DND-41 (cell line): ENCODE data around the gene AOPEP.

Source experiments
- ATAC-seq: fragments of 200-7000 bp; cut with Tn5 transposase; 3 replicates; pipeline ENCODE4 v1.9.1; 2021; ENCODE audit warnings: low read depth; ENCODE audit not compliant: insufficient read depth
- DNase-seq: peaks from one replicate; pipeline ENCODE4 v3.0.0-alpha.2; 2020
- H2AFZ ChIP-seq: 2 replicates; pipeline ENCODE4 v1.6.0; 2012; ENCODE audit warnings: low read depth, low read length
- H3K27ac ChIP-seq: 2 replicates; pipeline ENCODE4 v1.5.1; 2012; ENCODE audit warnings: low read length, inconsistent platforms
- H3K27me3 ChIP-seq: fragments of 200-600 bp; sonication (generic); 2 replicates; pipeline ENCODE4 v1.6.0; 2012; ENCODE audit warnings: low read length, mild to moderate bottlenecking, inconsistent platforms; ENCODE audit not compliant: insufficient read depth, poor library complexity
- H3K36me3 ChIP-seq: 2 replicates; pipeline ENCODE4 v1.5.1; 2012; ENCODE audit warnings: low read length, inconsistent platforms; ENCODE audit not compliant: insufficient read depth
- H3K4me1 ChIP-seq: 2 replicates; pipeline ENCODE4 v1.5.1; 2012; ENCODE audit warnings: mild to moderate bottlenecking, low read length; ENCODE audit not compliant: insufficient read depth
- H3K4me2 ChIP-seq: 2 replicates; pipeline ENCODE4 v1.6.0; 2012; ENCODE audit warnings: mild to moderate bottlenecking, moderate library complexity, low read length, inconsistent platforms; ENCODE audit not compliant: insufficient read depth
- H3K4me3 ChIP-seq, 2 experiments: fragments of 200-600 bp in 1 of 2; shearing (Covaris generic) in 1 of 2; 2 replicates each; pipeline ENCODE4 v1.5.1; 2012 to 2016; ENCODE audit warnings: inconsistent platforms in 2 of 2, low read length in 2 of 2, mild to moderate bottlenecking in 2 of 2, low read depth in 1 of 2, moderate library complexity in 1 of 2
- H3K79me2 ChIP-seq: 2 replicates; pipeline ENCODE4 v1.6.0; 2012; ENCODE audit warnings: low read length, inconsistent platforms; ENCODE audit not compliant: insufficient read depth
- H3K9ac ChIP-seq: 2 replicates; pipeline ENCODE4 v1.6.0; 2012; ENCODE audit warnings: low read depth, mild to moderate bottlenecking, inconsistent platforms, low read length, moderate library complexity
- H3K9me3 ChIP-seq: 2 replicates; pipeline ENCODE4 v1.5.1; 2012; ENCODE audit warnings: low read length, moderate library complexity, mild to moderate bottlenecking, inconsistent platforms; ENCODE audit not compliant: insufficient read depth, severe bottlenecking
- H4K20me1 ChIP-seq: 2 replicates; pipeline ENCODE4 v1.6.0; 2012; ENCODE audit warnings: low read length; ENCODE audit not compliant: insufficient read depth
- CTCF ChIP-seq: IDR thresholded peaks from 2 replicates; pipeline ENCODE4 v1.5.1; 2012; ENCODE audit warnings: borderline replicate concordance, low read length, moderate library complexity, mild to moderate bottlenecking; ENCODE audit not compliant: poor library complexity, severe bottlenecking; ENCODE audit errors: extremely low read depth
- EZH2 ChIP-seq: IDR thresholded peaks from 3 replicates; pipeline ENCODE4 v1.6.1; 2012; ENCODE audit warnings: borderline replicate concordance, low read depth, mild to moderate bottlenecking, moderate library complexity, low read length, inconsistent platforms; ENCODE audit not compliant: severe bottlenecking

AOPEP gene

GRCh38 chr9:94977416-94977815 is 250.9 kb downstream of the AOPEP start:
- H3K9ac ChIP-seq: no peak overlapping the region
- no peak overlapping the region for H3K27ac ChIP-seq

GRCh38 chr9:94979904-94980507 is 253.5 kb downstream of the AOPEP start:
- H3K36me3 ChIP-seq: no peaks in the 10 kb centered on the region
- no peak overlapping the region for H3K9ac ChIP-seq
- H2AFZ ChIP-seq: no peak overlapping the region
- H4K20me1 ChIP-seq: no peaks in the 10 kb centered on the region
- H3K9me3 ChIP-seq: no peaks in the 10 kb centered on the region
- H3K4me1 ChIP-seq: no peaks in the 10 kb centered on the region
- ATAC-seq: no peak
- no peak overlapping the region for H3K4me2 ChIP-seq
- H3K27me3 ChIP-seq: no peaks in the 10 kb centered on the region
- TF ChIP-seq CTCF (no peak), EZH2 (no peak)
- no peaks in the 10 kb centered on the region for H3K79me2 ChIP-seq
- DNase-seq: no peak
- H3K4me3 ChIP-seq: no peak overlapping the region
- no peak overlapping the region for H3K27ac ChIP-seq

More at GRCh38 chr9:94977416-94977815, 250.9 kb downstream of the AOPEP start:
- Histone ChIP-seq H2AFZ (no peak overlapping the region), H4K20me1 (no peaks in the 10 kb centered on the region), H3K9me3 (no peaks in the 10 kb centered on the region), H3K36me3 (no peaks in the 10 kb centered on the region), H3K4me1 (no peaks in the 10 kb centered on the region), H3K79me2 (no peaks in the 10 kb centered on the region), H3K4me2 (no peak overlapping the region), H3K27me3 (no peaks in the 10 kb centered on the region), H3K4me3 (no peak overlapping the region)
- no peak for DNase-seq
- TF ChIP-seq CTCF: no peak
- no peak for TF ChIP-seq EZH2
- no peak for ATAC-seq

GRCh38 chr9:94980947-94981722 is 254.6 kb downstream of the AOPEP start:
- TF ChIP-seq CTCF: no peak
- no peak for TF ChIP-seq EZH2
- Histone ChIP-seq H3K4me1 (no peaks in the 10 kb centered on the region), H3K79me2 (no peaks in the 10 kb centered on the region), H3K27me3 (no peaks in the 10 kb centered on the region), H3K9me3 (no peaks in the 10 kb centered on the region), H3K9ac (no peak overlapping the region), H3K4me2 (no peak overlapping the region), H4K20me1 (no peaks in the 10 kb centered on the region), H3K36me3 (no peaks in the 10 kb centered on the region), H2AFZ (no peak overlapping the region), H3K27ac (no peak overlapping the region), H3K4me3 (no peak overlapping the region)
- DNase-seq (no peak), ATAC-seq (no peak)

GRCh38 chr9:94981723-94982090 is 255.2 kb downstream of the AOPEP start:
- H3K36me3 ChIP-seq: no peaks in the 10 kb centered on the region
- H3K27me3 ChIP-seq: no peaks in the 10 kb centered on the region
- H3K9me3 ChIP-seq: no peaks in the 10 kb centered on the region
- H2AFZ ChIP-seq: no peak overlapping the region
- no peaks in the 10 kb centered on the region for H3K4me1 ChIP-seq
- H4K20me1 ChIP-seq: no peaks in the 10 kb centered on the region
- no peak overlapping the region for H3K27ac ChIP-seq
- no peak for DNase-seq
- H3K9ac ChIP-seq: no peak overlapping the region
- TF ChIP-seq CTCF: no peak
- TF ChIP-seq EZH2: no peak
- no peaks in the 10 kb centered on the region for H3K79me2 ChIP-seq
- ATAC-seq: no peak
- H3K4me3 ChIP-seq: no peak overlapping the region
- no peak overlapping the region for H3K4me2 ChIP-seq
